T follicular helper cell (primary cell): Measurements from ENCODE around the gene PERCC1.

ENCODE experiments used
- DNase-seq: peaks from one replicate; pipeline ENCODE4 v3.0.0-alpha.2; 2020; ENCODE audit warnings: low read depth
- total RNA-seq, 2 experiments: gene quantifications; one replicate each; lab custom pipeline; 2026; lab: John Stamatoyannopoulos, UW

The PERCC1 gene
- total RNA-seq, result 0.04 to 0.12 reads per million in 2 experiments

DNA sequence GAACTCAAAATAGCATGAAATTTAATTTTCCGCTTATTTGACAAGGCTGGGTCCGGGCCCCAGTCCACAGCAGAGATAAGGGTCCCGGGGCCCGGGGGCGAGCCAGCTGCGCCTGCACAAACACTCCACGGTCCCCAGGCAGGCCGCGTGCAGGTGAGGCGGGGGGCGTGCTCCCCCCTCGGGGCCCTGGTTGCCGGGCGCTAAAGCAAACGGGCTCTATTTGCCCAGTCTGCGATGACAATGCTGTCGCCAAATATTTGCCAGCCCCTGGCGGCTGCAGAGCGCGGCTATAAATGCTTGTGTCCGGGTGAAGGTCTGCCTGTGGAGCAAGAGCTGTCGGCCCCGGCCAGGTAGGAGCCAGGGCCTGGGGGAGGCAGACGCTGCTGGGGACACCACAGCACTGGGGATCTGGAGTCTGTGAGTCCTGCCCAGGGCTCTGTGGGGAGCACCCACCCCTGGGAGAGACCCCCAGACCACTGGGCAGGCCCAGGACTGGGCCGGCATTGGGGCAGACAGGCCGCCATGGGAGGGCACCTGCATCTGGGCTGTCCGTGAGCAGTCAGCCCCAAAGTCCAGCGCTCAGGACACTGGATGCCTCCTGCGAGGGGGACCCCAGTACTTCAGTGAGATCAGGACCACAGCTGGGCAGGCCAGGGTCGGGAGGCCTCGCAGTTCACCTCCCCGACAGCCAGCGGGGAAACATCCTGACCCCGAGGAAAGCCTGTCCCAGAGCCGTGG is at the start of gene PERCC1:
PERCC1 (plus strand) TSS at position 320 of the 738 bp plus-strand sequence. CDS start 1,516 bp downstream, outside the sequence.
- no peak for DNase-seq

DNA sequence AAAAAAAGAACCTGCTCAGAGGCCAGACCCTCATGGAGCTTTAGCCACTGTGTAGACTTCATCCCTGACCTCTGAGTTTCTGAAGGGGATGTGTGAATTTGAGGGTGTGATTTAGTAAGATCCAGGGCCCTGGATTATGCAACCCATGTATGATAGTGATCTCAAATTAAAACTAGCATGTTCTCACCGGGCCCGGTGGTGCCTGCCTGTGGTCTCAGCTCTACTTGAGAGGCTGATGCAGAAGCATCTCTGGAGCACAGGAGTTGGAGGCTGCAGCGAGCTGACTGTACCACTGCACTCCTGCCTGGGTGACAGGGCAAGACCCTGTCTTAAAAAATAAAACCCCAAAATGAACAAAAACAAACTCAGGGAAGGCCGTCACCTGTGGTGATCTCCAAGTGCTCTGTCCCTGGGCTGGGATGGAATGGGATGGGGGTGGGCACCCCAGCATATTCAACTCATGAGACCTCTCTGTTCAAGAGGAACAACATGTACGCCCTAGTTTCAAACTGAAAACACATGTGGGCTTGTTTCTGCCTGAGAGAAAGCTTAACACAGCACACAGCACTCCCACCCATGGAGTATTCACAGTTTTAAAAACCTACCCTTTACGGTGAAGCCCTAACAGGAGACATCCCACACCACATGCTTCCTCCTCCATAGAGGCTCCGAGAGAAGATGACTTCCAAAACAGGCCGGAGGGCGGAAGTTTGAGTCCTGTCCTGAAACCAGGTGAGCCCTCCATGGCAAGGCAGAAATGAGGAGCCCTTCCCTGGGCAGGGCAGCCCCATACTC is 49.1 kb upstream of the PERCC1 start:
- DNase-seq, result no peak

DNA sequence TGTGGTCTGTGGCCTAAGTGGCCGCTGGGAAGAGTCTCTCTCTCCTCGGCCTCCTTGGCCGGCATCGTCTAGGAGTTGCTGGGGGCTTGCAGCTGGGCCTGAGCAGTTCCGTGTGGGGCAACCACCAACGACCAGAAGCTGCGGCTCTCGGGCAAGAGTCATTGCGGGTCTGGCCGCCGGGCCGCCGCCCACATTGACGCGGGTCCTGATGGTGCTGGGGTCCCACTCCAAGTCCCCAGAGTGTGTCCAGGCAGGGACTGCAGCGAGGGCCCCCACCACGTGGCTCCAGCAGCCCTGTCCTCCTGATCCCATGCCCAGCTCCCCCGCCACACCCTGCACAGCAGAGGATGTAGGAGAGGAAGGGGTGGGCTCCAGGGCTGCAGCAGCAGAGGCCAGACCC is 47.3 kb upstream of the PERCC1 start:
- DNase-seq, result no peak

DNA sequence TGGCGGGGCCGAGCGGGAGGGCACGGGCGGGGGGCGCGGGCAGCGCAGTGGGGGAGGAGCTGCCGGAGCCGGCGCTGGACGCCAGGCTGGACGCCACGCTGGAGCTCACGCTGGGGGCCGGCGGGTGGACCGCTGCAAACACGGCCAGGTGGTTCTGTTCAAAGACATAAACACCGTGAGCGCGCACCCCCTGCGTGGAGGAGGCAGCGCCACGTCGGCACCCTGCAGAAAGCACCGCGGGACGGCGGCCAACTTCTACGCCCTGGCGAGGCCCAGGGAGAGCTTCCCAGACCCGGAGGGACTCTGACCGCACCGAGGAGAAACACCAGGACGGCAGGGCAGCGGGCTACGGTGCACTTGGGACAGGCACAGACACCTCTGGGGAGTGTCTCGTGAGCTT is 45.6 kb upstream of the PERCC1 start:
- no peak for DNase-seq

DNA sequence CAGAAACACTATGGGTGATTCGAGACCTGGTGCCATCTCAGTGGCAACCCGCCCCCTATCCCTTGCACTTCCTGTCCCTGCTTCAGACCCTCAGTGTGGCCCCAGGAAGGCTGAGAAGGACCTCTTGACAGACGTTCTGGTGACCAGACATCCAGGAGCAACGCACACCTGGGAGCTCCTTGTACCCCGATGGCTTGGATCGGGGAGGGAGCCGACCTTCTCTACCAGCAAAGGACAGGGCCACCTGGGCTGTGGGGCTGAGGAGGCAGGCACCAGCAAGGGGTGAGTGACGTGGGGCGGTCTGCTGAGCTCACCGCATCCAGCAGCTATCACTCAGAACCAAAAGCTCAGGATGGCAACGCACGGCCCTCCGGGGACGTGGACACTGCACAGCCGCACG is 43.5 kb upstream of the PERCC1 start:
- no peak for DNase-seq

DNA sequence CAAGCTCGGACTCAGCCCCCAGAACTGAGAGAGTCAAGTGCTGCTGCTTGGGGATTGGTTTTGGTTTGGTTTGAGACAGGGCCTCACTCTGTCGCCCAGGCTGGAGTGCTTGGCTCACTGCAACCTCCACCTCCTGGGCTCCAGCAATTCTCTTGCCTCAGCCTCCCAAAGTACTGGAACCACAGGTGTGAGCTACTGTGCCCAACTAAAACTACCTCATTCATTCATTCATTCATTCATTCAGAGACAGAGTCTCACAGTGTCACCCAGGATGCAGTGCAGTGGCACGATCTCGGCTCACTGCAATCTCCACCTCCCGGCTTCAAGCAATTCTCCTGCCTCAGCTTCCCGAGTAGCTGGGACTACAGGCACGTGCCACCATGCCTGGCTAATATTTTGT is 41.1 kb upstream of the PERCC1 start:
- DNase-seq, result no peak

DNA sequence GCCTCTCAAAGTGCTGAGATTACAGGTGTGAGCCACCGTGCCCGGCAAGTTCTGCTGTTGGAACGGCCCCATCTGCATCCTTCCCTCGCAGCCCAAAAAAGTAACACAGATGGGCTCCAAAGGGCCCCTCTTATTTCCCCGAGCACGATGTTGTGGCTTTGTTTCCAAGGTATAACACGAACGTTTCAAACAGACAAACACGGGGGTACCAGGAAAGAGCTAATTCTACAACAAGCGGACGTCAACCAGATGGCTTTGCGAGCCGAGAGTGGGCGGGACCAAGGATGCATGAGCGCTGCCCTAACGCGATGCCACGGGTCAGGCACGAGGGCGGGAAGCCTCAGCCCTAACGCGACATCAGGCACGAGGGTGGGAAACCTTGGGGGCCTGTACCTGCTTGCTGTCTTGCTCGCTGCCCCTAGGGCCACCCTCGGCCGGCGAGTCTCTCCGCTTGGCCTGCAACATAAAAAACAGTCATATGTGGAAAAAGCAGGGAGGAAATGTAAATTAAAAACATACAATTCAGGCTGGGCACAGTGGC is 40.6 kb upstream of the PERCC1 start:
- DNase-seq, result no peak

DNA sequence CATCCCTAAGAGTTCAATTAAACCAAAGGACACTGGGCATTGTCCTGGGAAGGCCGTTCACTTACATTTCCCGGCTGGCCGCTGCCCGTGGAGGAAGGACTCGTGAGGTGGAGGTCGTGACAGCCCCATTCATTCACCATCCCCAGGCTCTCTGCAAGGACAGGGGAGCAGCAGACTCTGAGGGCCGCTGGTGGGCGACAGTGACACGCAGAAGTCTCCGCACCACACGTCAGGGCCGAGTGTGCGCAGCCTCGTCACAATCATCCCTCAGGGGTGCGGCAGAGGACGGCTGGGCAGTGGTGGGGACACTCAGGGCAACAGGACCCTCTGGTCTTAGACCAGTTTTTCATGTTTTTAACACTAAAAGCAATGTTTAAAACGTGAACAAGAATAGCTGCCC is 38.1 kb upstream of the PERCC1 start:
- DNase-seq, result no peak

DNA sequence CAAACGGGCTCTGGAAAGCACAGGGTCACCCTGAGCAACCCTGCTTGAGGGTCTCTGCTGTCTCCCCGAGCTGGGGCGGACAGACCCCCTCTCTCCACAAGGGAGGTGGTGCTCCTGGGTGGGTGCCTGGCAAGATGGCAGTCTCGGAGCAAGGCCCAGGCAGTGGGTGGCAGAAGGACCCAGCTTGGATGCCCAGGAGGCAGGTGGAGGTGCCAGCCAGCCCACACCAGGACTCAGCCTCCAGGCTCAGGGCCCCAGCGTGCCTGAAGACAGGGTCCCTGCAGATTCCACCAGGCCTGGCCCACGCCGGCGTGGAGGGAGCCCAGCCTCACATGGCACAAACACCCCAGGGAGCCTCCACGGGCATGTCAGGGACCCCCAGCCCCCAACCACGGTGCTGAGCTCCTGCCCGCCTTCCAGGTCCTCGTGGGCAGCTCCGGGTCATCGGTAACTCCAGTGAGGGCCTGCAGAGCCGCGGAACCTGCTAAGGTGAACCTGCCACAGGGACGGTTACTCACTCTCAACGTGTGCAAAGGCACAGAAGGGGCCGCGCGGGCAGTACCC is 37.2 kb upstream of the PERCC1 start:
- no peak for DNase-seq

DNA sequence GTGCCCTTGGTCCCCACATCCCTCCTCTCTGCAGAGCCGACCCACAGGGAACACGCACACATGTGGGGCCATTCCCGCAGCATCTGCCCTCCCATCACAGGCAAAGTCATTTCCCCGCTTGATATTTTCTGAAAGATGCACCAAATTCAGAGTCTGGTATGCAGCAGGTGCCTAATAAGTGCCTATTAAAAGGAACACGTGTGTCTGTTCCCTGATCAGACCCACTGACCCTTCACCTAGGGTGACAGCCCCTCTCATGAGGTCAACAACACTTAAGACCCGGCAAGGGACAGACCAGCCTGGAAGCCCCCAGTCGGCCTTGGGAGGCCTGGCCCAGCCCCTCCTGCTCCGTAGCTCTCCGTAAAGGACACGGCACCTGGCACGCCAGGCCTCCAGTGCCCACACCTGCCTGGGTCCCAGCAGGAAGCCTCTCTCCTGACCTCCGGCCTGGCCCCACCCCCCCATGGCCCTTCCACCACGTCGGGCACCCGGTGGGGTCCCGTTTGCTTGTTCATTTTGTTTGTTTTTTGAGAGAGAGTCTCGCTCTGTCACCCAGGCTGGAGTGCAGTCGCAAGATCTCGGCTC is 36.4 kb upstream of the PERCC1 start:
- DNase-seq, result no peak

DNA sequence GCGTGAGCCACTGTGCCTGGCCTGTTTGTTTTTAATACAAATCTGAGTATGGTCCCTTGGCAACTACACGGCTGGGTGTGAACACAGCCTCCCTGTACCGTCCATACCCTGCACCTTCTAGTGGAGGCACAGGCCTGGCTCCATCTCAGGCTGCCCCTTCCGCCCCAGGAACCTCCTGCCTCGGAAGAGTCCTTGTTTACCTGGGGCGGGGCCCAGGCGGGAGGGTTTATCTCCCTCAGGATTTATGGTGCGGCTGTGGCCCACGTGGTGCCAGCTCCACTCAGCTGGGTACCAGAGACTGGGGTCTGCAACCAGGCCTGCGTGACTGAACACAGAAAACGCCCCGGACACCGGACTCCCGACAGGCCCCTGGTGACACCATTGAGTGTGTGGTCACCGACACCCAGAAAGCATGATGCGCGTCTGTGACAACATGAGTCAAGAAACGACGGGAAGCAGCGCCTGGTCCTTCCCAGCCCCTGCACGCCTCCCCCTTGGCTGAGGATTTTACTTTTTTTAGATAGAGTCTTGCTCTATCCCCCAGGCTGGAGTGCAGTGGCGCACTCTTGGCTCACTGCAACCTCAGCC is 35.3 kb upstream of the PERCC1 start:
- no peak for DNase-seq

DNA sequence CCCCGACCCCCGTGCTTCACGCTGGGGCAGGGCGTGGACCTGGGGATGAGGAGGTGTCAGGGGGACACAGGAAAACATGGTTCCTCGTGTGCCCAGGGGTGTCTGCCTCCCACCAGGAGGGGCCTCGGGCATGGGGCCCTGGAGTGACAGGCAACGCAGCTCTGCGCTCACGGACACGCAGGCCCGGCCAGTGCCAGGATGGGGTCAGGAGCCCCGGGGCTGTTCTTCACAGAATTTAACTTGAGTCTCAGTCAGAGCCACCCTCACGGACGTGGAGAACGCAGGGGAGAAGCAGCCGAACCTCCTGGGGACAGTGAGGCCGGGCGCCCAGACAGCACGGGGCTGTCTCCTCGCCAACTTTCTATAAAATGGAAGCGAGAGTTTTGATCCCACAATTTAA is 33.1 kb upstream of the PERCC1 start:
- no peak for DNase-seq

DNA sequence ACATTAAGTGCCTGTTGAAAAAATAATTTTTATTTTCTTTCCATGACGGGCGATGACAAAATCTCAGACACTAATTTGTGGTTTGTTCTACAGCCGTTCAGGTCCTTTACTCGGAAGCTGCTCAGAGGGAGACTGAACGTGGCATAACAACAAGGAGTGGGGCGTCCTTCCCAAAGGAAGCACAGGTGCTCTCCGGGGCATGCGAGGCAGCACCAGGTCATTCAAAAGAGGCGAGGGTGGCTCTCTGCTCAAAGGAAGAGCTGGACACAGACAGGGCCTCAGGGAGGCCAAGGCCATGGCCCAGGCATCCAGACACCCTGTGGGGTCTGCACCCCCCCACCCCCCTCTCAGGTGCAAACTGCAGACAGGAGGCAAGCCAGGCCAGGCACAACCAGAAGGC is 32.5 kb upstream of the PERCC1 start:
- no peak for DNase-seq

DNA sequence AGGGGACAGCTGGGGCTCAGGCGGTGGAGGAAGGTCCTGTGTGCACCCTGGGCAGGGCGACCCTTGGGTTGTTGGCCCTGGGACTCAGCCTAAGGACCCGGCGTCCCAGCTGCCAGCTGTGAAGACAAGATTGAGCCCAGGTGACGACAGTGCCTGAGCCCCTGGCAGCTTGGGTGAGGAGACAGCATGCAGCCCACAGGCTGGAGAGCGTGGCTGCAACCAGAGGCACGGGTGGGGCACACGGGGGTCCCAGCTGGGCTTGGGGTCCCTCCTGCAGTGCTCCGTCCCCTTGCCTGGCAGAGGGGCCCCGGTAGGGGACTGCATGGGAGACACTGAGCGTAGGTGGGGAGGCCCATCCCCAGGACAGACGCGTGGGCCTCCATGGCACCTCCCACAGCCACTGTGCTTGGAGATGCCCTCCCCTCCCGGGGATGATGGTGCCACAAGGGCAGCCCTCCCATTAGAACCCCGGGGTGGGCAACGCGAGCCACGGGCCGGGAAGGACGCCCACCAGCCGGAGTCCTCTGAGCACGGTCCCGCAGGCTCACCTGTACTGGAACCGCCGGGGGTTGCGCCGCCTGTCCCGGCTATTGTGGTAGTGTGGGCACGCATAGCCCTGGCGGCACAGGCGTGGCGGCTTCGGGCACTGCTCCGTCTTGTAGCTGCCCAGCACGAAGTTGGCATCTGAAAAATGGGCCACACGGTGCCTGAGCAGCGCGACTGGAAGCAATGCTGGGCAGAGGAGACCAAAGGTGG is 31.9 kb upstream of the PERCC1 start:
- DNase-seq, result no peak

DNA sequence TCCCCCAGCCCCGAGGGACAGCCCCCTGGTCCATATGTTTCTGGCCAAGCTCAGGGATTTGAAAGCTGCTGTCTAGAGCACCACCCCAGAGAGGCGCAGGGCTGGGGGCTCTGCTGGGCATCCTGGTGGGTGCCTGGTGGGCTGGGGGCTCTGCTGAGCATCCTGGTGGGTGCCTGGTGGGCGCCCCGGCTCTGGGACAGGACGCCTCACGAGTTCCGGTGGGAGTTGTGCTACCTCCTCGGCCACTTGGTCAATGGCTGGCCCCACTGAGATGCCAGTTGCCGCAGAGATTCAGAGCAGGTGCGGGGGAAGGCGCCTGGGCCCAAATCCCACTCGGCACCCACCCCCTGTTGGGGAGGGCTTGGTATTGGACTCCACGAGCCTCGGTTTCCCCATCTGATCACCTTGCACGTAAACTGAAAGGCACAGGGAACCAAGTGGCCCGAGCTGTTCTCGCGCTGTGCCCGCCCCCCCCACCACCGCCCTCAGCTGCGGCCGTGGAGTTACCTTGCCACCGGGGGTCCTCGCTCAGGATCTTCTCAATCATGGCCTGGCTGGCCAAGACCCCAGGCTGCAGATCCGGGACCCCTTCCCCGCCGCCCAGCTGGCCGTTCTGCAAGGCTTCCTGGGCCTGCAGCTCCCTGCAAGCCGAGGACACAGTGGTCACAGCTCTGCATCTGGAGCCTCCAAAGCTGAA is 29.7 kb upstream of the PERCC1 start:
- DNase-seq, result no peak

DNA sequence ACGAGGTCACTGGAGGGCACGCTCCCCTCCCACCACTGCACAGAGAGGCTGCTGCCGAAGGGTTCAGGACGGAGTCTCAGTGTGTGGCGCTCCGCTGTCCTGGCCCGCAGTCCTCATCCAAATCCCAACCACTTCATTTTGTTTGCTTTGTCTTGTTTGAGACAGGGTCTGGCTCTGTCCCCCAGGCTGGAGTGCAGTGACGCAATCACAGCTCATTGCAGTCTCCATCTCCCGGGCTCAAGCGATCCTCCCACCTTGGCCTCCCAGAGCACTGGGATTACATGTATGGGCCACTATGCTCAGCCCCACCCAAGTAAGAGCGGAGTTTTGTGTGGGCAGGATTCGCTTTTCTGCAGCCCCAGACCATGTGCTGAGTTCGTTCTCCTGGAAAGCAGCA is 29.1 kb upstream of the PERCC1 start:
- DNase-seq, result no peak

DNA sequence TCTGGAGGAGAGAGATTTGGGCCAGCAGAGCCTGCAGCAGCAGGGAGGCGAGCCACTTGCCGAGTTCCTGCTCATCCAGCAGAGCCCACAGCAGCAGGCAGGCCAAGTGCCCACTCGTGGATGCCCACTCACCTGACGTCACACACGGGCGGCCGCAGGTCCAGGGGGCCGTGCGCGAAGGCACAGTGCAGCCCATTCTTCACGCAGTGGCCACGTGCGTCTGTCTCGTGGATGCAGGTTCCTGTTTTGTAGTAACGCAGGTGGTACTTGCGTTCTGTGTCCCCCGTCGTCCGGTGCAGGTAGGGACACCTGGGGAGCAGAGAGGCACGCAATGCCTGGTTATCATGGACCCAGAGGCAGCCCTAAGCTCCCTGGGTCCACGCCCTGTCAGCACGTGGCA is 27.8 kb upstream of the PERCC1 start:
- no peak for DNase-seq

DNA sequence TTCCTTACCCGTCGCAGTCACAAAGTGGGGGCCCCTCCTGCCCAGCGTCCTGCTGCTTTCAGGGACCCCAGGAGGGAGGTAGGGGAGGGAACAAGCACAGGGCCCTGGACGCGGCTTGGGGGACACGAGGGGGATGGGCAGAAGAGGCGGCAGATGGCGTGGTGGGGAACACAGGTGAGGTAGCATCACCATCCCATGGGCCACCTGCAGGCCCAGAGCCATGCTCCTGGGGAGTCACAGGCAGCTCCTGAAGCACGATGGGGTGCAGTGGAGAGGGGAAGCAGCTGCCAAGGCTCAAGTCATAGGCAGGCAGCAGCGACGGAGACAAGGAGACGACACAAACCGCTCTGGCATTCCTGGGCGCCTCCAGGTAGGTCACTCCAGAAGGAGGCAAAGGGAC is 27.1 kb upstream of the PERCC1 start:
- DNase-seq, result no peak

DNA sequence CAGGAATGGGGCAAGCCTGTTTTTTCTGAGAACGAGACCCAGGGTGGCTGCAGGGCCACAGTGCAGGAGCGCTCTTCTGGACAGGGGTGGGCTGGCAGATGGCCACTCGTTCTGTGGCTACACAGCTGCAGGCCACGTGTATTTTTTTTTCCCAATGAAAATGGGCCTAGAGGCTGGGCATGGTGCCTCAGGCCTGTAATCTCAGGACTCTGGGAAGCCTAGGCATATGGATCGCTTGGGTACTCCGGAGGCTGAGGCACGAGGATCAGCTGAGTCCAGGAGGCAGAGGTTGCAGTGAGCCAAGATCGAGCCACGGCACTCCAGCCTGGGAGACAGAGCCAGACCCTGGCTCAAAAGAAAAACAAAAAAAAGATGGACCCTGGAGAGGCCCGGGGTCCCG is 23.1 kb upstream of the PERCC1 start:
- DNase-seq, result no peak

DNA sequence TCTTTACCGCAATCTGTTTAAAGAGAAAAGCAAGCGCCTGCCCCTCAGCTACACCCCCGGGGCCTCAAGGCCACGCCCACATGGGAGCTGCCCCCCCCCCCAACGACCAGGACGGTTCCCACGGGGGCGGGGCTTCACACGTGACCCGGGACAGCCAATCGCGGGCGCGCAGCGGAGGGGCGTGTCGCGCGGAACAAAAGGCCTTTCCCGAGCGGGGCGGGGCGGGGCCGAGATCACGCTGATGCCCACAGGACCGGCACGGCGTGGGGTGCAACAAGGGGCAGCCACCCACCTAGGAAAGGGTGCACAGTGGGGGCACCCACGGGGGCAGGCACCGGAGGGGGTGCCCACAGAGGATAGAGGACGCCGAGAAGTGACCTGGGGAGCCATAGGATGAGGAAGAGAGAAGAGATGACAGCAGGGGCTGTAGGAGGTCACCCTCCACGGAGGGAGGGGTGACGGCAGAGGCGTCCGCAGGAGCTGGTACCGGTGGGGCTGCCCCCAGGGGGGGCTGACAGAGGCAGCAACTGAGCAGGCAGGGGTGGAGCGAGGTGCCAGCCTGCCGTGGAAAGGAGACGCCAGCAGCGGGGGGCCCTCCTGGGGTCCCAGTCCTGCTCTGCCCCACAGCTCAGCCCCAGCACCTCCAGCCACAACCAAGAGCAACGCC is 22.6 kb upstream of the PERCC1 start:
- DNase-seq, result peak; percentile 92
